SH-SY5Y (cell line): ENCODE data around the gene MSI2.
A peak's percentile ranks its signal among the peaks of the same experiment; 100 is the strongest.

Experiments
- GATA2 ChIP-seq: IDR thresholded peaks from 2 replicates; pipeline ENCODE4 v1.6.1; 2011; ENCODE audit warnings: mild to moderate bottlenecking, low read depth, low read length
- GATA3 ChIP-seq: IDR thresholded peaks from 2 replicates; pipeline ENCODE4 v1.6.1; 2011; ENCODE audit warnings: low read depth, mild to moderate bottlenecking, low read length, moderate library complexity

DNA sequence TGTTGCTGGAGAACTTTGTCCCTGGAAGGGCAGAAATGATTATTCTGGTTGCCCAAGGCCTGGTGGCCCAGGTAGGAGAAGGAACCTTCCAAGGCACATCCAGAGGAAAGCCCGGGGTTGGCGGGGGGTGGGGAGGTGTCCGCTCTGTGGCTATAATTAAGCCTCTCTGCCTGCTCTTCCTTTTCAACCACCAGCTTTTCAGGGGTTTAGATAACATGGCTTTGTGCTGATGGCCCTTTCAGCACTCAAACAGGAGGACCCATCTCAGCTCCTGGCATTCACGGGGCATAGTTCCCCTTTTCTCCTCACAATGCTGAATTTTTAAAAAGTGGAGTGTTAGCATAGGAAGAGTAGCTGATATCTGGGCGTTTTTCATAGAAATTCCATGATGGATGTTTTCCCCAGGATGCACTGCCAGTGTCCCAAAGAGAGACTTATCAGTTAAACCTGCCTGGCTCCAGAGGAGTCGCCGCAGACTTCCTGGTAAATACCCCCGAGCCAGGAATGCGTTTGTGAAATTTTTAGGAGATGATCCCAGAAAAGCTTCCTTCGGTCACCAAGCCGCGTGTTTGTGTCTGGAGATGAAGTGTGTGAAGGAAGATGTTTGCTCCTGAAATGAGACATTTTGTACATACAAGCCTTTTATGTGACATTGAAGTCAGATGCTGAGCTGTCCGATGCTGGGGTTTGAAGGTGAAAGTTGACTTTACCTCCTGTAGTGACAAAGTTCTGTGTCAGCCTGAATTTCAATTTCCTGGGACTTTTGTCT lies 188.5 kb downstream of the MSI2 start:
- 0 out of 2 replicates have a peak, but pooled peaks have one; percentile 12 for TF ChIP-seq GATA2
- TF ChIP-seq GATA3 = no peak
